C4-2B (cell line): Measurements from ENCODE around the gene C1orf174.

Experiments used
- H3K27ac ChIP-seq: fragments of 450-650 bp; 2 replicates; pipeline ENCODE4 v1.5.1; 2017
- ZFX ChIP-seq: fragments of 450-650 bp; IDR thresholded peaks from 2 replicates; pipeline ENCODE4 v1.6.1; 2017
- TF ChIP-seq, protein P1 (sequence below): fragments of 450-650 bp; conservative IDR thresholded peaks from 2 replicates; pipeline ENCODE4 v1.5.1; 2017; ENCODE audit warnings: mild to moderate bottlenecking

C1orf174 gene

DNA sequence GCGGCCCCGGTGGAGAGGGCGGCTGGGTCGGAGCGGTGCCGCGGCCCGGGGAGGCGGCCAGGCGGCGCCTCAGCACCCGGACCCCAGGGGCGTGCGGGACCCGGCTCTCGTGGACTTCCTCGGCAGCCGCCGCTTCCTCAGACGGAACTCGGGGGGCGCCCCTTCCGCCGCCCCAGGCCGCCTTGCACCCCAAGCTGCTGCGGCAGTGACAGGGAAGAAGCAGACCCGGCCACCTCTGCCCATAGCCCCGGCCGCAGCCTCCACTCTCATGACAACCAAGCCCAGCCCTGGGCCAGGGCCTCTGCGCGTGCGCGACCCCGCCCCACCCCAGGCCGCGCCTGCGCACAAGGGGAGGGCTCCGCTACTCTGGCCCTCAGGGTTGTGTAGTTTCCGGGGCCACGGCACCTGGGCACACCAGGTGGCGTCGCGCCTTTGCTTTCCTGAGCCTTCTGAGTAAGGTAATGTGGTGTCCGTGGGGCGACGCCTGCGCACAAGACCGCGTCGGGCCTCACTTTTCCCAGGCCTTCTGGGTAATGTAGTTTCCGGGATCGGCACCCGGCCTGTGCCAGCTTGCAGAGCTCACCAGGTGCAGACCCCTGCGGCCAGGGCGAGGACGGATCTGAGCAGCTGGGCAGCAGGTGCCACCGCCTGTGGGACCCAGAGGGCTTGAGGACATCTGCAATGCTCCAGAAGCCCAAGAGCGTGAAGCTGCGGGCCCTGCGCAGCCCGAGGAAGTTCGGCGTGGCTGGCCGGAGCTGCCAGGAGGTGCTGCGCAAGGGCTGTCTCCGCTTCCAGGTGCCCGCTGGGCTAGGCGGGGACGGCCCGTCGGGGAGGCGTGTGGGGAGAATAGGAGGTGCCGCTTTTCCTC lies 42.9 kb downstream of the C1orf174 start, which contains the start of the genes CEP104 and DFFB:
CEP104 (minus strand) TSS at position 289 of the 868 bp plus-strand sequence. CDS start 4,804 bp downstream, outside the sequence.
DFFB (plus strand) TSS at position 554 of the 868 bp plus-strand sequence; CDS start at position 682, 128 bp downstream.
- peak; percentile 67 for TF ChIP-seq ZFX
- TF ChIP-seq, protein P1, sequence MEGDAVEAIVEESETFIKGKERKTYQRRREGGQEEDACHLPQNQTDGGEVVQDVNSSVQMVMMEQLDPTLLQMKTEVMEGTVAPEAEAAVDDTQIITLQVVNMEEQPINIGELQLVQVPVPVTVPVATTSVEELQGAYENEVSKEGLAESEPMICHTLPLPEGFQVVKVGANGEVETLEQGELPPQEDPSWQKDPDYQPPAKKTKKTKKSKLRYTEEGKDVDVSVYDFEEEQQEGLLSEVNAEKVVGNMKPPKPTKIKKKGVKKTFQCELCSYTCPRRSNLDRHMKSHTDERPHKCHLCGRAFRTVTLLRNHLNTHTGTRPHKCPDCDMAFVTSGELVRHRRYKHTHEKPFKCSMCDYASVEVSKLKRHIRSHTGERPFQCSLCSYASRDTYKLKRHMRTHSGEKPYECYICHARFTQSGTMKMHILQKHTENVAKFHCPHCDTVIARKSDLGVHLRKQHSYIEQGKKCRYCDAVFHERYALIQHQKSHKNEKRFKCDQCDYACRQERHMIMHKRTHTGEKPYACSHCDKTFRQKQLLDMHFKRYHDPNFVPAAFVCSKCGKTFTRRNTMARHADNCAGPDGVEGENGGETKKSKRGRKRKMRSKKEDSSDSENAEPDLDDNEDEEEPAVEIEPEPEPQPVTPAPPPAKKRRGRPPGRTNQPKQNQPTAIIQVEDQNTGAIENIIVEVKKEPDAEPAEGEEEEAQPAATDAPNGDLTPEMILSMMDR, result peak; percentile 58
- peak within 1 kb of the TSS; percentile 92 for H3K27ac ChIP-seq

DNA sequence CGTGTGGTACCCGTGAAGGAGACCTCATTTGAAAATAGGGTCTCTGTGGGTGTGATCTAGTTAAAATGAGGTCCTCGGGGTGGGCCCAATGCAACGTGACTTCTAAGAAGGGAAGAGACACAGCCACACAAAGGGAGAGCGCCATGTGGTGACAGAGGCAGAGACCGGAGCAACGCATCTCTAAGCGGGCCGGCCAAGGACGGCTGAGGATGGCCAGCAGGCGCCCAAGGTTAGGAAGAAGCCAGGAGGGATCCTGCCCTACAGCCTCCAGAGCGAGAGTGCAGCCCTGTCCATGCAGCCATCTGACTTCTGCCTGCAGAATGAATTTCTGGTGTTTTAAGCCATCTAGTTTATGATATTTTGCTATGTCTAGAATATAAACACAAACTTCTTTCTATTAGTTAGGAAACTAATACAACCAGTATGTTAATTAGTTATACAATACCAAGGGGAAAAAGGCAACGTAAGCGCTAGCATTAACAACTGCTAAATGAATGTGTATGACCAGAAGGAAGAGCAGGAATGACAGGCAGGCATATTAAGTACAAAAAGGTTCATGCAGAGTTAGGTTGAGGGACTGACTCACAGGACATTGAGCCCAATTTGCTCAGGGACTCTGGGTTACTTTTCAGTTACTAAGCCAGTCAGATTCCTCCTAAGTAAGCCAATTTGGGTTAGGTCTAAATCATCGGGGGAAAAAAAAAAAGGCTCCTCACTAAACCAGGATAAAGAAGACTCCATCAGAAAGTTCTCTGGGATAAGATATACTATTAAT lies 47.2 kb downstream of the C1orf174 start:
- TF ChIP-seq, protein P1, result no peak
- no peak for TF ChIP-seq ZFX
- no peak overlapping the region for H3K27ac ChIP-seq

DNA sequence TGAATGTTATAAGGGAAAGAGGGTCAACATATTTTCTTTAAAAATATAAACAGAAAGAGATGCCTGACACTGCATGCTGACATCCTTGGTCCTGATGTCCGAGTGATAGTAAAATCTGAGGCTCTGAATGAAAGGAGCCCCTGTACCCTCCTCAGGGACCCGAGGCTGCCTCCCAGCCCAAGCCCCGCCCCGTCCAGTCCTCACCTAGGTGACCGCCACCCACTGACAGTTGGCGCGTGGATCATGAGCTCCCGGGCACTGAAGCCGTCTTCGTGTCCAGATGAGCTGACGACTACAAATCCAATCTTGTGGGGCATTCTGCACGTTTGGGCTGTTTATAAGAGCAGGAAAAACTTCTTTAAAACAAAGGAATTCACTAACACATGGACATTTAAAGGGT lies 48.0 kb downstream of the C1orf174 start:
- TF ChIP-seq, protein P1, result no peak
- TF ChIP-seq ZFX, result no peak
- H3K27ac ChIP-seq, result no peak overlapping the region

DNA sequence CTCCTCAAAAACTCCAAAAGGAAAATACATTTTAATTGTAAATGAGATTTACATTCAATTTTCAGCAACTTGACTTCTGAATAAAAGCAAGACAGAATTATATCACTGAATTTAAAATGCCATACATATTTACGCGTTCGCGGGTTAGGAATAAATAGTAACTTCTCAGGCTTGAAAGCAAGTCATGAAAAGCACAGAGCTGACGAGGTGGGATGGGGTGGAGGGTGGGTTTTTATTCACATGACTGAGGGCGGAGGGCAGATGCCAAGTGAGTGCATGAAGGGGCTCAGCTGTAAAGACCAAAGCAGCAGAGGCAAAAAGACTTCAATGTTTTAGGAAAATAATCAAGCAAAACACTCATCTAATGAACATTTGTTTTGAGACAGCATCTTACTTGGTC lies 48.8 kb downstream of the C1orf174 start:
- no peak overlapping the region for H3K27ac ChIP-seq
- TF ChIP-seq ZFX, result no peak
- TF ChIP-seq, protein P1, result no peak

DNA sequence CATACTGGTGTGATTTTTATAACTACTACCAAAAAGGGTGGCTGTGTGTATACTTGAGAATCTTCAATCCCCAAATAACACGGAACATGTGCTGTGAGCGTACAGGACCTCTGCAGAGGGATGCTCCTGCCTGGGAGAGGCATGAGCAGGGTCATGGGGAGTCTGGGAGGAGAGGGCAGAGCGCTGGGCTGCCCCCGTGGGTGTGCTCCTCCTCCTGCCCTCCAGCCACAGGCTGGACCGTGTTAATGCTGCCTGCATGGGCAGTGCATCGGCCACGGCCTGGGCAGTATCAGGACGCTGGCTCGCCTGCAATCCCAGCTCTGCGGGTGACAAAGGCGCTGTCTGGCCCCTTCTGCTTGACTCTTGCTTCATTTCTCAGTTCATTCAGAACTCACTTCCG lies 49.2 kb downstream of the C1orf174 start:
- H3K27ac ChIP-seq, result no peak overlapping the region
- TF ChIP-seq, protein P1, result no peak
- no peak for TF ChIP-seq ZFX

DNA sequence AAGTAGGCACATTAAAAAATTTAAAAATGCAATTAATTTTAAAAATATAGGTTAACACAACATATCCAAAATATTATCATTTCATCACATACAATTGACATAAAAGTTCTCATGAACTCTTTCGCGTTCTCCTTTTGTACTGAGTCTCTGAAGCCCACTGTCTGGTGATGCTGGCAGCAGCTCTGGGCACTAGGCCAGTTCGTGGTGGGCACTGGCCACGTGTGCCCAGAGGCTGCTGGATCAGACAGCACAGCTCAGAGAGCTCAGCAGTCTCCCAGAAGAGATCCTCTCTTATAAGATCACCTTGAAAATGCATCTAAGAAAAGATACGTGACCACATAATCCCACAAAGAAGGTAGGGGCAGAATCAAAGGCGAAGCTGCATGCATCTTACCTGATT lies 53.0 kb downstream of the C1orf174 start:
- TF ChIP-seq ZFX, result no peak
- TF ChIP-seq, protein P1, result no peak
- no peak overlapping the region for H3K27ac ChIP-seq

DNA sequence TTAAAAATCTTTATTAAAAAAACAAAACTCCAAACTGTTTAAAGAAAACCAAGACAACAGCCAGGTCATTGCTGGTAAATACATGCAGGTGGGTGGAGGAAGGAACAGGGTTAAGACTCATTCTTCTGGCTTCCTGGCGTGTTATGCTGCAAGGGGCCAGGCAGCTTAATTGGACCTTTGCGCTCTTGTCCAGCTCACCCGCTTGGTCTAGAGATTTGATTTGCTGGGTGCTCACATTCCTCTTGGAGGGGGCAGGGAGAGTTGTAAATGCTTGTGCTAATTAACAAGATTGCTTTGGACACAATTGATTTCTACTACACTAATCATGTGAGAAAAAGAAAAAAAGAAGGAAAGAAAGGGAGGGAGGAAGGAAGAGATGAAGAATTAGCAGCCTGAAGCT lies 53.5 kb downstream of the C1orf174 start:
- H3K27ac ChIP-seq, result no peak overlapping the region
- TF ChIP-seq ZFX, result no peak
- TF ChIP-seq, protein P1, result no peak
